A549 (cell line): Measurements from ENCODE around the gene CARF. TPM values are rescaled to one million over a fixed set of nuclear protein-coding genes. Genes with fewer than 3 reads are reported as not detected.
"Not testable (repeated sequence)": the region's sequence is repeated elsewhere in the genome, so short reads cannot be mapped to it uniquely, and the experiment has no call there.

Experiments
- ATAC-seq, 2 experiments: fragments of 200-7000 bp in 1 of 2; fragments of >200 bp in 1 of 2; cut with Nextera tagmentation in 1 of 2; cut with Tn5 transposase in 1 of 2; 3 replicates each; pipeline versions ENCODE4 v1.8.0 to v1.9.1; 2018 to 2020; ENCODE audit warnings: mild to moderate bottlenecking in 1 of 2, moderate library complexity in 1 of 2
- CTCF ChIA-PET: fragments of 300-600 bp; sonication (Branson Sonifier 250); formaldehyde crosslinking; extraction: SDS; loops from one replicate; lab custom pipeline; 2021; ENCODE audit warnings: antibody characterized with exemption, inconsistent platforms; lab: Yijun Ruan, JAX
- POLR2A ChIA-PET: fragments of 350-600 bp; formaldehyde crosslinking; extraction: SDS; loops from one replicate; lab custom pipeline; 2021; ENCODE audit warnings: antibody characterized with exemption, inconsistent platforms; lab: Yijun Ruan, JAX
- DNase-seq, 2 experiments: peaks; one replicate each; pipeline versions ENCODE4 v3.0.0 to v3.0.0-alpha.2; 2011 to 2016; ENCODE audit warnings: low read depth in 1 of 2, low spot score in 1 of 2
- FAIRE-seq: peaks from 2 replicates; lab custom pipeline; 2011; peaks lifted over from hg19 to GRCh38; lab: Jason Lieb, UNC
- H3K27ac ChIP-seq, 2 experiments: fragments of >200 bp; sonication (Bioruptor Twin); formaldehyde crosslinking; 3 replicates each; pipeline ENCODE4 v1.5.1; 2016 to 2017
- H3K4me1 ChIP-seq: fragments of >200 bp; sonication (Bioruptor Twin); formaldehyde crosslinking; 3 replicates; pipeline ENCODE4 v1.6.1; 2016
- H3K4me2 ChIP-seq: fragments of >200 bp; sonication (Bioruptor Twin); formaldehyde crosslinking; 3 replicates; pipeline ENCODE4 v1.6.1; 2016
- H3K4me3 ChIP-seq: fragments of >200 bp; sonication (Bioruptor Twin); formaldehyde crosslinking; 3 replicates; pipeline ENCODE4 v1.5.1; 2016
- H3K9me3 ChIP-seq: fragments of >200 bp; sonication (Bioruptor Twin); formaldehyde crosslinking; 3 replicates; pipeline ENCODE4 v1.6.1; 2016
- CHD2 ChIP-seq: fragments of 150-350 bp; IDR thresholded peaks from 2 replicates; pipeline ENCODE4 v1.6.1; 2014; ENCODE audit warnings: low read length; ENCODE audit not compliant: partially characterized antibody
- ESRRA ChIP-seq: fragments of 150-350 bp; IDR thresholded peaks from 2 replicates; pipeline ENCODE4 v1.6.1; 2014; ENCODE audit warnings: mild to moderate bottlenecking, low read length, borderline replicate concordance
- HDAC2 ChIP-seq: fragments of 200-600 bp; sonication (generic); IDR thresholded peaks from 2 replicates; pipeline ENCODE4 v1.6.1; 2016
- PHF8 ChIP-seq: fragments of 200-600 bp; sonication (generic); IDR thresholded peaks from 2 replicates; pipeline ENCODE4 v1.6.1; 2016; ENCODE audit warnings: low read depth, mild to moderate bottlenecking, antibody characterized with exemption, moderate library complexity, borderline replicate concordance
- RARB ChIP-seq: fragments of 250-450 bp; sonication (Bioruptor Pico); IDR thresholded peaks from 2 replicates; pipeline ENCODE4 v1.8.0; 2021; ENCODE audit warnings: mild to moderate bottlenecking, moderate library complexity
- RNF2 ChIP-seq: fragments of 200-600 bp; sonication (generic); IDR thresholded peaks from 2 replicates; pipeline ENCODE4 v1.6.1; 2016; ENCODE audit warnings: low read depth, mild to moderate bottlenecking, antibody characterized with exemption, moderate library complexity, borderline replicate concordance
- ZNF302 ChIP-seq: fragments of 250-450 bp; sonication (Bioruptor Pico); IDR thresholded peaks from 2 replicates; pipeline ENCODE4 v1.9.0; 2021; ENCODE audit warnings: inconsistent platforms, mild to moderate bottlenecking, moderate library complexity
- WGBS: methylation state at CpG from one replicate; pipeline ENCODE4 v1.1.6; 2017; ENCODE audit errors: missing lambda C conversion rate; 5-methylcytosine and 5-hydroxymethylcytosine counted together
- polyA plus RNA-seq, 4 experiments: library from polyadenylated mRNA; depleted of rRNA in 3 of 4; stranded (reverse); fragments of >200 nt; fragmentation: RNase III in 1 of 4; extraction: RNeasy Plus Mini Kit Qiagen cat#74134 plus additional on column Dnase treatment in 1 of 4; gene quantifications; 2 replicates in 3 of 4; 3 replicates in 1 of 4; pipeline ENCODE4 v1.2.3, GENCODE V29; 2011 to 2017
- TF ChIP-seq, protein P1 (sequence below): fragments of >200 bp; sonication (Bioruptor Twin); formaldehyde crosslinking; IDR thresholded peaks from 2 replicates; pipeline ENCODE4 v1.6.1; 2016
- TF ChIP-seq, protein P2 (sequence below): fragments of 450-650 bp; IDR thresholded peaks from 2 replicates; pipeline ENCODE4 v1.6.1; 2014; ENCODE audit warnings: antibody characterized with exemption
- TF ChIP-seq, protein P3 (sequence below): fragments of >200 bp; sonication (Bioruptor Twin); formaldehyde crosslinking; IDR thresholded peaks from 3 replicates; pipeline ENCODE4 v1.5.1; 2016
- TF ChIP-seq, protein P4 (sequence below): IDR thresholded peaks from 2 replicates; pipeline ENCODE4 v1.6.1; 2012
- TF ChIP-seq, protein P5 (sequence below): IDR thresholded peaks from 2 replicates; pipeline ENCODE4 v1.6.1; 2012

CARF gene
- polyA plus RNA-seq, 2 of the 4 experiments (the other 2 are of a cell fraction), result 2.1 to 6.0 TPM

DNA sequence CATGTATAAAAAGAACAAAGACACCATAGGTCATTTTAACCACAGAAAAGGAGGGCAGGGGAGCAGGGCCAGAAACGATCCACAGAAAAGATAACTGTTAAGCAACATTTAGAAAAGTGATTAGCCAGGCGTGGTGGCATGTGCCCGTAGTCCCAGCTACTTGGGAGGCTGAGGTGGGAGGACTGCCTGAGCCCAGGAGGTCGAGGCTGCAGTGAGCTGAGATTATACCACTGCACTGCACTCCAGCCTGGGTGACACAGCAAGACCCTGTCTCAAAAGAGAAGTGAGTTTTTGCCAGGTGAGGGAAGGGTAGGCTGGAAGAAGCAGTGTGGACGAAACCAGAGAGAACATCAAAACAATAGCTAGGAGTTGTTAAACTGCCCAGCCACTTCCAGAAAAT is 3.9 kb upstream of the CARF start:
- peaks cover 10% of the 10 kb centered on the region; the same call in 1 of the 3 replicates for H3K9me3 ChIP-seq
- DNase-seq (no peak), FAIRE-seq (no peak), ATAC-seq (no peak)
- H3K4me2 ChIP-seq, result no peak overlapping the region
- no peak overlapping the region for H3K4me3 ChIP-seq
- POLR2A ChIA-PET, result no interaction called here
- 73% methylated on average over 5 of the region's 5 CpGs for WGBS
- CTCF ChIA-PET, result no interaction called here
- TF ChIP-seq, protein P1, sequence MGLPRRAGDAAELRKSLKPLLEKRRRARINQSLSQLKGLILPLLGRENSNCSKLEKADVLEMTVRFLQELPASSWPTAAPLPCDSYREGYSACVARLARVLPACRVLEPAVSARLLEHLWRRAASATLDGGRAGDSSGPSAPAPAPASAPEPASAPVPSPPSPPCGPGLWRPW, result no peak
- TF ChIP-seq RARB (CRISPR knock-in tag), result no peak
- TF ChIP-seq, protein P2, sequence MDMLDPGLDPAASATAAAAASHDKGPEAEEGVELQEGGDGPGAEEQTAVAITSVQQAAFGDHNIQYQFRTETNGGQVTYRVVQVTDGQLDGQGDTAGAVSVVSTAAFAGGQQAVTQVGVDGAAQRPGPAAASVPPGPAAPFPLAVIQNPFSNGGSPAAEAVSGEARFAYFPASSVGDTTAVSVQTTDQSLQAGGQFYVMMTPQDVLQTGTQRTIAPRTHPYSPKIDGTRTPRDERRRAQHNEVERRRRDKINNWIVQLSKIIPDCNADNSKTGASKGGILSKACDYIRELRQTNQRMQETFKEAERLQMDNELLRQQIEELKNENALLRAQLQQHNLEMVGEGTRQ, result no peak
- 0 out of 6 replicates have a peak overlapping the region, but pooled peaks of 1 of the 2 experiments have one; percentile 18 for H3K27ac ChIP-seq
- H3K4me1 ChIP-seq, result peaks cover 12% of the 10 kb centered on the region; the same call in 1 of the 3 replicates

DNA sequence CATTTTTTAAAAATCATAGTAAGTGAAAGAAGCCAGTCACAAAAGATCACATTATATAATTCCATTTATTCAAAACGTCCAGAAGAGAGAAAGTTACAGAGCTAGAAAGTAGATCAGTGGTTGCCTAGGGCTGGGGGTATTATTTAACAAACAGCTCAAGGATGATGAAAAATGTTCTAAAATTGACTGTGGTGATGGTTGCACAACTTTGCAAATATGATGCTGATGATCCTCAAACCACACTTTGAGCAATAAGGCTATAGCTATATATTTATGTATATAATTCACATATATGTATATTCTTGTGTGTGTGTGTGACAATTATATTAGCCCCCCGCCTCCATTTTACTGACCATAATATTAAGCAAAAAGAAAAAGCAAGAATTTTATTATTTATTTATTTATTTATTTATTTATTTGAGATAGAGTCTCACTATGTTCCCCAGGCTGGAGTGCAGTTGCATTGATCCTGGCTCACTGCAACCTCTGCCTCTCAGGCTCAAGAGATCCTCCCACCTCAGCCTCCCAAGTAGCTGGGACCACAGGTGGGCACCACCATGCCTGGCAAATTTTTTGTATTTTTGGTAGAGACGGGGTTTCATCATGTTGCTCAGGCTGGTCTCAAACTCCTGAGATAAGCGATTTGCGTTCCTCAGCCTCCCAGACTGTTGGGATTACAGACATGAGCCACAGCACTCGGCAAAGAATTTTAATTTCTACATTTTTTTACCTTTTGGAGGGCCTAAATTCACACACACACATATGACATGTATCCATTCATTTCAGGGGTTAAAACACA is 2.5 kb upstream of the CARF start:
- ATAC-seq, result no peak
- WGBS, result 88% methylated on average over 6 of the region's 6 CpGs
- H3K27ac ChIP-seq, result no peak overlapping the region
- FAIRE-seq, result no peak
- ChIA-PET CTCF (interaction anchor here (0.9 kb wide), 1 partner anchor 24 kb away, joined by 3 read pairs; no protein-coding TSS in a partner anchor), POLR2A (no interaction called here)
- H3K4me3 ChIP-seq, result peak overlapping the region; percentile 84; the same call in 1 of the 3 replicates
- no peak for DNase-seq
- peaks cover 6% of the 10 kb centered on the region; the same call in 1 of the 3 replicates for H3K9me3 ChIP-seq
- peaks cover 15% of the 10 kb centered on the region; the same call in 1 of the 3 replicates for H3K4me1 ChIP-seq
- TF ChIP-seq, protein P3, sequence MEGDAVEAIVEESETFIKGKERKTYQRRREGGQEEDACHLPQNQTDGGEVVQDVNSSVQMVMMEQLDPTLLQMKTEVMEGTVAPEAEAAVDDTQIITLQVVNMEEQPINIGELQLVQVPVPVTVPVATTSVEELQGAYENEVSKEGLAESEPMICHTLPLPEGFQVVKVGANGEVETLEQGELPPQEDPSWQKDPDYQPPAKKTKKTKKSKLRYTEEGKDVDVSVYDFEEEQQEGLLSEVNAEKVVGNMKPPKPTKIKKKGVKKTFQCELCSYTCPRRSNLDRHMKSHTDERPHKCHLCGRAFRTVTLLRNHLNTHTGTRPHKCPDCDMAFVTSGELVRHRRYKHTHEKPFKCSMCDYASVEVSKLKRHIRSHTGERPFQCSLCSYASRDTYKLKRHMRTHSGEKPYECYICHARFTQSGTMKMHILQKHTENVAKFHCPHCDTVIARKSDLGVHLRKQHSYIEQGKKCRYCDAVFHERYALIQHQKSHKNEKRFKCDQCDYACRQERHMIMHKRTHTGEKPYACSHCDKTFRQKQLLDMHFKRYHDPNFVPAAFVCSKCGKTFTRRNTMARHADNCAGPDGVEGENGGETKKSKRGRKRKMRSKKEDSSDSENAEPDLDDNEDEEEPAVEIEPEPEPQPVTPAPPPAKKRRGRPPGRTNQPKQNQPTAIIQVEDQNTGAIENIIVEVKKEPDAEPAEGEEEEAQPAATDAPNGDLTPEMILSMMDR, result no peak
- TF ChIP-seq, protein P4, sequence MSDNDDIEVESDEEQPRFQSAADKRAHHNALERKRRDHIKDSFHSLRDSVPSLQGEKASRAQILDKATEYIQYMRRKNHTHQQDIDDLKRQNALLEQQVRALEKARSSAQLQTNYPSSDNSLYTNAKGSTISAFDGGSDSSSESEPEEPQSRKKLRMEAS, result no peak
- TF ChIP-seq ESRRA, result no peak
- TF ChIP-seq, protein P5, sequence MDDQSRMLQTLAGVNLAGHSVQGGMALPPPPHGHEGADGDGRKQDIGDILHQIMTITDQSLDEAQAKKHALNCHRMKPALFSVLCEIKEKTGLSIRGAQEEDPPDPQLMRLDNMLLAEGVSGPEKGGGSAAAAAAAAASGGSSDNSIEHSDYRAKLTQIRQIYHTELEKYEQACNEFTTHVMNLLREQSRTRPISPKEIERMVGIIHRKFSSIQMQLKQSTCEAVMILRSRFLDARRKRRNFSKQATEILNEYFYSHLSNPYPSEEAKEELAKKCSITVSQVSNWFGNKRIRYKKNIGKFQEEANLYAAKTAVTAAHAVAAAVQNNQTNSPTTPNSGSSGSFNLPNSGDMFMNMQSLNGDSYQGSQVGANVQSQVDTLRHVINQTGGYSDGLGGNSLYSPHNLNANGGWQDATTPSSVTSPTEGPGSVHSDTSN, result no peak
- TF ChIP-seq PHF8, result no peak
- no peak for TF ChIP-seq ZNF302
- TF ChIP-seq HDAC2, result no peak
- TF ChIP-seq CHD2, result no peak
- no peak for TF ChIP-seq RNF2
- H3K4me2 ChIP-seq, result peak overlapping the region; percentile 81

DNA sequence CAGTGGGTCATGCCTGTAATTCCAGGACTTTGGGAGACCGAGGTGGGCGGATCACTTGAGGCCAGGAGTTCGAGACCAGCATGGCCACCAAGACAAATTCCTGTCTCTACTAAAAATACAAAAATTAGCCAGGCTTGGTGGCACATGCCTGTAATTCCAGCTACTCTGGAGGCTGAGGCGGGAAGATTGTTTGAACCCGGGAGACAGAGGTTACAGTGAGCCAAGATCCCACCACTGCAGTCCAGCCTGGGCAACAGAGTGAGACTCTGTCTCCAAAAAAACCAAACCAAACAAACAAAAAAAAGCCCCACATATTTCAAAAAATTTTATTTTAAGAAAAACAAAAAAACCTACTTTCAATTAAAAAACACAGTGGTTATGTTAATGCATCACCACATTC is 1.8 kb upstream of the CARF start:
- Histone ChIP-seq H3K4me3 (peak overlapping the region; percentile 84), H3K4me2 (peak overlapping the region; percentile 81), H3K4me1 (peaks cover 15% of the 10 kb centered on the region; the same call in 1 of the 3 replicates)
- ATAC-seq, DNase-seq, POLR2A ChIA-PET, H3K27ac ChIP-seq, H3K9me3 ChIP-seq, FAIRE-seq: not testable (repeated sequence)
- WGBS, result 92% methylated on average over 5 of the region's 5 CpGs
- CTCF ChIA-PET, result interaction anchor here (1.0 kb wide), 1 partner anchor 337 kb away, joined by 3 read pairs; no protein-coding TSS in a partner anchor
